ENCODE measurements around the gene GRIA1.

GRCh38 chr5:153489611-153490010 is 859 bp upstream of the GRIA1 start:
- no peak for TF ChIP-seq EP300 (IDR thresholded peaks at IDR 0.05; ENCODE audit: borderline replicate concordance)
- no peak for TF ChIP-seq ZBTB7A (IDR thresholded peaks at IDR 0.05; ENCODE audit: low read depth)
- no peak for TF ChIP-seq REST (IDR thresholded peaks at IDR 0.05; ENCODE audit: low read depth)
- no peak for TF ChIP-seq RAD21 (IDR thresholded peaks at IDR 0.05; ENCODE audit: low read depth)
- TF ChIP-seq NFIC (IDR thresholded peaks at IDR 0.05): no peak
- TF ChIP-seq, protein P1, sequence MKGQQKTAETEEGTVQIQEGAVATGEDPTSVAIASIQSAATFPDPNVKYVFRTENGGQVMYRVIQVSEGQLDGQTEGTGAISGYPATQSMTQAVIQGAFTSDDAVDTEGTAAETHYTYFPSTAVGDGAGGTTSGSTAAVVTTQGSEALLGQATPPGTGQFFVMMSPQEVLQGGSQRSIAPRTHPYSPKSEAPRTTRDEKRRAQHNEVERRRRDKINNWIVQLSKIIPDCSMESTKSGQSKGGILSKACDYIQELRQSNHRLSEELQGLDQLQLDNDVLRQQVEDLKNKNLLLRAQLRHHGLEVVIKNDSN (IDR thresholded peaks at IDR 0.05): no peak
- no peak for TF ChIP-seq YY1 (IDR thresholded peaks at IDR 0.05; ENCODE audit: low read depth)
- TF ChIP-seq CEBPB (IDR thresholded peaks at IDR 0.05): no peak
- no peak for TF ChIP-seq CREB1 (IDR thresholded peaks at IDR 0.05; ENCODE audit: low read depth)
